ENCODE data around the gene SHH. TPM values are rescaled to one million over a fixed set of nuclear protein-coding genes. Genes with fewer than 3 reads are reported as not detected.

Gene SHH
- total RNA-seq, 4 donors from 2014 or later, result not detected

GRCh38 chr7:155850001-155850436, 37.8 kb upstream of the SHH start:
- peaks cover 0 to 59% (median 0%) of the 10 kb centered on the region in 4 donors for H3K27me3 ChIP-seq
- TF ChIP-seq, protein P1, sequence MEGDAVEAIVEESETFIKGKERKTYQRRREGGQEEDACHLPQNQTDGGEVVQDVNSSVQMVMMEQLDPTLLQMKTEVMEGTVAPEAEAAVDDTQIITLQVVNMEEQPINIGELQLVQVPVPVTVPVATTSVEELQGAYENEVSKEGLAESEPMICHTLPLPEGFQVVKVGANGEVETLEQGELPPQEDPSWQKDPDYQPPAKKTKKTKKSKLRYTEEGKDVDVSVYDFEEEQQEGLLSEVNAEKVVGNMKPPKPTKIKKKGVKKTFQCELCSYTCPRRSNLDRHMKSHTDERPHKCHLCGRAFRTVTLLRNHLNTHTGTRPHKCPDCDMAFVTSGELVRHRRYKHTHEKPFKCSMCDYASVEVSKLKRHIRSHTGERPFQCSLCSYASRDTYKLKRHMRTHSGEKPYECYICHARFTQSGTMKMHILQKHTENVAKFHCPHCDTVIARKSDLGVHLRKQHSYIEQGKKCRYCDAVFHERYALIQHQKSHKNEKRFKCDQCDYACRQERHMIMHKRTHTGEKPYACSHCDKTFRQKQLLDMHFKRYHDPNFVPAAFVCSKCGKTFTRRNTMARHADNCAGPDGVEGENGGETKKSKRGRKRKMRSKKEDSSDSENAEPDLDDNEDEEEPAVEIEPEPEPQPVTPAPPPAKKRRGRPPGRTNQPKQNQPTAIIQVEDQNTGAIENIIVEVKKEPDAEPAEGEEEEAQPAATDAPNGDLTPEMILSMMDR (IDR thresholded peaks at IDR 0.05), result no peak
- no peak for TF ChIP-seq POLR2A (IDR thresholded peaks at IDR 0.05)
- no peak overlapping the region for H3K4me3 ChIP-seq
- H3K36me3 ChIP-seq, result no peaks in the 10 kb centered on the region
- H3K9me3 ChIP-seq, result peaks cover 0 to 6% (median 3%) of the 10 kb centered on the region in 3 donors
- intact Hi-C loops (cut with DNase I), result no loop called here
- 73 to 81% methylated on average over 5 of the region's 5 CpGs for WGBS, 2 donors
- H3K27ac ChIP-seq, result no peak overlapping the region
- DNase-seq, result no peak
- H3K4me1 ChIP-seq, result no peaks in the 10 kb centered on the region

- no peak overlapping the region for H3K27ac ChIP-seq
- DNase-seq, result no peak
- TF ChIP-seq, protein P1 (IDR thresholded peaks at IDR 0.05), result no peak
- no peak for TF ChIP-seq POLR2A (IDR thresholded peaks at IDR 0.05)
- WGBS, 2 donors, result 65 to 66% methylated on average over 7 to 14 of the region's 18 CpGs
- no peaks in the 10 kb centered on the region for H3K4me1 ChIP-seq
- H3K36me3 ChIP-seq, result no peaks in the 10 kb centered on the region
- H3K4me3 ChIP-seq, result no peak overlapping the region
- H3K27me3 ChIP-seq, result peaks cover 0 to 65% (median 0%) of the 10 kb centered on the region in 4 donors
- intact Hi-C loops (cut with DNase I), result no loop called here
- H3K9me3 ChIP-seq, result no peaks in the 10 kb centered on the region
Observed at GRCh38 chr7:155848691-155849669, 36.7 kb upstream of the SHH start.

DNA sequence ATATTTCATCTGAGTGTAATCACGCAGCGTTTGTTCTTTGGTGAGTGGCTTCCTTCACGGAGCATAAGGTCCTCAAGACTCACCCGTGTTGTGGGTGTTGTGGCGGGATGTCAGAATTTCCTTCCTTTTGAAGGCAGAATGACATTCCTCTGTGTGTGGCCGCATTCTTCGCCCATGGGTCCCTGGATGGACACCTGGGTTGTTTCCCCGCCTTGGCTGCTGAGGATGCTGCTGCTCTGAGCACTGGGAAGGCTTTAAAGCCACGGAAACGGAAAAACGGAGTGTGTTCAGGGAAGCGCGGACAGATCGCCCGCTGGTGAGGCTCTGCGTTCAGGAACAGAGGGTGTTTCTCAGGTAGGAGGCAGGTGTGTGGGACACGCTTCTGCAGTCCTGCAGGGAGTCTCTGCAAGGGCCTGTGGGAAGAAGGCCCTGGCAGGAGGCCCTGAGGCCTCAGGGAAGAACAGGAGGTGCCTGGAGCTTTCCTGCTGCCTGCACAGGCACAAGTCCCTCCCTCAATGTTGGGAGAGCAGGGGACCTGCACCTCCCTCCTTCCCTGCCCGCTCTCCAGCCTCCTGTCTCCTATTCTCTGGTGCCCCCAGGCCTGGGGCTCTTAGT, 35.7 kb upstream of the SHH start:
- Histone ChIP-seq H3K36me3 (no peaks in the 10 kb centered on the region), H3K4me3 (no peak overlapping the region), H3K4me1 (no peaks in the 10 kb centered on the region), H3K27ac (no peak overlapping the region), H3K9me3 (no peaks in the 10 kb centered on the region), H3K27me3 (peaks cover 0 to 71% (median 0%) of the 10 kb centered on the region in 4 donors)
- no peak for DNase-seq
- intact Hi-C loops (cut with DNase I), result no loop called here
- TF ChIP-seq POLR2A (IDR thresholded peaks at IDR 0.05), result no peak
- 74 to 75% methylated on average over 8 to 17 of the region's 18 CpGs for WGBS, 2 donors

GRCh38 chr7:155846936-155847335, 34.7 kb upstream of the SHH start:
- H3K27ac ChIP-seq, result no peak overlapping the region
- peaks cover 0 to 76% (median 0%) of the 10 kb centered on the region in 4 donors for H3K27me3 ChIP-seq
- intact Hi-C loops (cut with DNase I), result no loop called here
- H3K9me3 ChIP-seq, result no peaks in the 10 kb centered on the region
- no peak for TF ChIP-seq POLR2A (IDR thresholded peaks at IDR 0.05)
- TF ChIP-seq, protein P1 (IDR thresholded peaks at IDR 0.05), result no peak
- H3K4me1 ChIP-seq, result no peaks in the 10 kb centered on the region
- no peak overlapping the region for H3K4me3 ChIP-seq
- no peak for DNase-seq
- H3K36me3 ChIP-seq, result no peaks in the 10 kb centered on the region
- WGBS, 2 donors, result 75 to 78% methylated on average over 15 of the region's 15 CpGs

- intact Hi-C loops (cut with DNase I), result no loop called here
- TF ChIP-seq POLR2A (IDR thresholded peaks at IDR 0.05), result no peak
- TF ChIP-seq, protein P1 (IDR thresholded peaks at IDR 0.05), result no peak
- no peak for DNase-seq
- WGBS, 2 donors, result 83 to 90% methylated on average over 5 of the region's 5 CpGs
- Histone ChIP-seq H3K9me3 (no peaks in the 10 kb centered on the region), H3K4me3 (no peak overlapping the region), H3K36me3 (no peaks in the 10 kb centered on the region), H3K27ac (no peak overlapping the region), H3K27me3 (peaks cover 0 to 76% (median 0%) of the 10 kb centered on the region in 4 donors), H3K4me1 (no peaks in the 10 kb centered on the region)
Observed at GRCh38 chr7:155846156-155846555, 33.9 kb upstream of the SHH start.
